GM23338 (cell line): Measurements from ENCODE around the gene GDPD5. TPM values are rescaled to one million over a fixed set of nuclear protein-coding genes. Genes with fewer than 3 reads are reported as not detected.

ENCODE experiments used
- ATAC-seq: fragments of 200-7000 bp; cut with Tn5 transposase; 3 replicates; pipeline ENCODE4 v1.9.1; 2020
- DNase-seq: peaks from one replicate; pipeline ENCODE4 v3.0.0-alpha.2; 2015; ENCODE audit warnings: low spot score
- H2AFZ ChIP-seq: fragments of 200-600 bp; sonication (generic); 2 replicates; pipeline ENCODE4 v1.8.0; 2016; ENCODE audit warnings: antibody characterized with exemption, mild to moderate bottlenecking, moderate library complexity
- H3F3A ChIP-seq: fragments of 200-600 bp; sonication (generic); replicated peaks from 2 replicates; pipeline ENCODE4 v1.8.0; 2017; ENCODE audit warnings: antibody characterized with exemption, mixed run types, low read depth
- H3K27ac ChIP-seq: fragments of 200-600 bp; sonication (generic); 2 replicates; pipeline ENCODE4 v1.6.1; 2016; ENCODE audit warnings: low read depth
- H3K27me3 ChIP-seq: fragments of 200-600 bp; sonication (generic); 2 replicates; pipeline ENCODE4 v1.8.0; 2016; ENCODE audit warnings: mild to moderate bottlenecking, mixed run types, moderate library complexity; ENCODE audit not compliant: insufficient read depth
- H3K36me3 ChIP-seq: fragments of 200-600 bp; sonication (generic); 2 replicates; pipeline ENCODE4 v1.8.0; 2016; ENCODE audit warnings: mild to moderate bottlenecking; ENCODE audit not compliant: insufficient read depth
- H3K4me1 ChIP-seq: fragments of 200-600 bp; sonication (generic); 2 replicates; pipeline ENCODE4 v1.8.0; 2016; ENCODE audit warnings: mild to moderate bottlenecking, moderate library complexity; ENCODE audit not compliant: insufficient read depth
- H3K4me2 ChIP-seq: fragments of 200-600 bp; sonication (generic); 2 replicates; pipeline ENCODE4 v1.7.1; 2017; ENCODE audit warnings: mixed run types
- H3K4me3 ChIP-seq: fragments of 200-600 bp; sonication (generic); 2 replicates; pipeline ENCODE4 v1.6.1; 2016; ENCODE audit warnings: mixed run types
- H3K79me2 ChIP-seq: fragments of 200-600 bp; sonication (generic); replicated peaks from 2 replicates; pipeline ENCODE4 v1.8.0; 2017; ENCODE audit warnings: mild to moderate bottlenecking; ENCODE audit not compliant: insufficient read depth
- H3K9me2 ChIP-seq: fragments of 200-600 bp; sonication (generic); 2 replicates; pipeline ENCODE4 v1.8.0; 2017; ENCODE audit not compliant: insufficient read depth
- H4K20me1 ChIP-seq: fragments of 200-600 bp; sonication (generic); replicated peaks from 2 replicates; pipeline ENCODE4 v1.8.0; 2017; ENCODE audit warnings: mild to moderate bottlenecking; ENCODE audit not compliant: insufficient read depth
- H3K27ac Mint-ChIP-seq: 2 replicates; pipeline ENCODE4 v1.8.0; 2020; ENCODE audit warnings: inconsistent platforms, mild to moderate bottlenecking, moderate library complexity, mixed read lengths
- H3K27me3 Mint-ChIP-seq: 3 replicates; pipeline ENCODE4 v1.8.0; 2022; ENCODE audit warnings: low read depth, mild to moderate bottlenecking, moderate library complexity, mixed read lengths, inconsistent platforms; ENCODE audit not compliant: insufficient read depth, poor library complexity
- H3K36me3 Mint-ChIP-seq: 3 replicates; pipeline ENCODE4 v1.8.0; 2021; ENCODE audit warnings: low read depth, mild to moderate bottlenecking, inconsistent platforms, moderate library complexity, mixed read lengths
- H3K4me1 Mint-ChIP-seq: 3 replicates; pipeline ENCODE4 v1.8.0; 2020; ENCODE audit warnings: mild to moderate bottlenecking, inconsistent platforms, mixed read lengths
- H3K4me3 Mint-ChIP-seq: 3 replicates; pipeline ENCODE4 v1.8.0; 2021; ENCODE audit warnings: moderate library complexity, mild to moderate bottlenecking, inconsistent platforms, mixed read lengths
- H3K9me3 Mint-ChIP-seq: 3 replicates; pipeline ENCODE4 v1.8.0; 2020; ENCODE audit warnings: moderate library complexity, mild to moderate bottlenecking, inconsistent platforms, mixed read lengths
- CREB1 ChIP-seq: fragments of 250-450 bp; sonication (Bioruptor Pico); IDR thresholded peaks from 2 replicates; pipeline ENCODE4 v1.5.0; 2020; ENCODE audit warnings: low read depth, mild to moderate bottlenecking, moderate library complexity
- CTCF ChIP-seq, 2 experiments: fragments of 200-600 bp in 1 of 2; sonication (generic) in 1 of 2; conservative IDR thresholded peaks; 2 replicates each; pipeline versions ENCODE4 v1.5.1 to v1.6.1; 2016 to 2017; ENCODE audit warnings: antibody characterized with exemption in 2 of 2, low read depth in 2 of 2, mild to moderate bottlenecking in 2 of 2, moderate library complexity in 1 of 2
- ETS1 ChIP-seq: IDR thresholded peaks from 2 replicates; pipeline ENCODE4 v1.6.1; 2016; ENCODE audit warnings: antibody characterized with exemption
- EZH2 ChIP-seq: fragments of 200-600 bp; sonication (generic); IDR thresholded peaks from one replicate; pipeline ENCODE4 v1.8.0; 2017; ENCODE audit warnings: antibody characterized with exemption, mild to moderate bottlenecking, low read depth; ENCODE audit not compliant: unreplicated experiment
- EZH2phosphoT487 ChIP-seq: fragments of 200-600 bp; sonication (generic); IDR thresholded peaks from one replicate; pipeline ENCODE4 v1.8.1; 2018; ENCODE audit warnings: antibody characterized with exemption; ENCODE audit not compliant: unreplicated experiment
- NANOG ChIP-seq: IDR thresholded peaks from 2 replicates; pipeline ENCODE4 v1.6.1; 2016; ENCODE audit warnings: antibody characterized with exemption, borderline replicate concordance
- POLR2AphosphoS5 ChIP-seq: IDR thresholded peaks from 2 replicates; pipeline ENCODE4 v1.6.1; 2016; ENCODE audit warnings: antibody characterized with exemption, low read depth
- REST ChIP-seq: IDR thresholded peaks from one replicate; pipeline ENCODE4 v1.6.1; 2018; ENCODE audit warnings: antibody characterized with exemption; ENCODE audit not compliant: unreplicated experiment
- STAT1 ChIP-seq: IDR thresholded peaks from one replicate; pipeline ENCODE4 v1.6.1; 2016; ENCODE audit warnings: antibody characterized with exemption; ENCODE audit not compliant: unreplicated experiment
- ZNF114 ChIP-seq: fragments of 250-450 bp; sonication (Bioruptor Pico); IDR thresholded peaks from 2 replicates; pipeline ENCODE4 v1.5.0; 2020; ENCODE audit warnings: mild to moderate bottlenecking, moderate library complexity
- ZNF331 ChIP-seq: fragments of 250-450 bp; sonication (Bioruptor Pico); IDR thresholded peaks from 2 replicates; pipeline ENCODE4 v1.5.0; 2020; ENCODE audit warnings: low read depth, mild to moderate bottlenecking, moderate library complexity
- polyA plus RNA-seq: library from polyadenylated mRNA; unstranded; fragments of >200 nt; fragmentation: Nextera tagmentation; extraction: Ambion mirVana; gene quantifications from 2 replicates; pipeline ENCODE4 v1.2.1, GENCODE V29; 2016
- total RNA-seq: library from RNA; depleted of rRNA; stranded (reverse); fragments of >200 nt; shearing (Covaris generic); gene quantifications from 2 replicates; pipeline ENCODE4 v1.2.3, GENCODE V29; 2014

The GDPD5 gene
- total and polyA plus RNA-seq, 2 experiments from 2014 or later: 1.6 to 4.9 TPM

- TF ChIP-seq REST (no peak), NANOG (no peak)
Measured at GRCh38 chr11:75536786-75537641, 11.3 kb upstream of the GDPD5 start (continued).

GRCh38 chr11:75535071-75535470, 9.3 kb upstream of the GDPD5 start:
- no peaks in the 10 kb centered on the region for H3K27me3 ChIP-seq
- Mint-ChIP-seq H3K36me3 (no peaks in the 10 kb centered on the region), H3K4me1 (peaks cover 19% of the 10 kb centered on the region), H3K9me3 (no peaks in the 10 kb centered on the region), H3K4me3 (no peak overlapping the region), H3K27ac (no peak overlapping the region), H3K27me3 (peaks cover 17% of the 10 kb centered on the region)
- H3K27ac ChIP-seq: no peak overlapping the region
- no peaks in the 10 kb centered on the region for H3K9me2 ChIP-seq
- no peak for TF ChIP-seq POLR2AphosphoS5
- no peak for TF ChIP-seq CTCF (conservative IDR thresholded peaks at IDR 0.05; ENCODE audit: low read depth in 2 of 2)
- TF ChIP-seq EZH2phosphoT487: no peak
- TF ChIP-seq EZH2: no peak
- TF ChIP-seq ZNF114: no peak
- no peak for TF ChIP-seq CREB1 (CRISPR knock-in tag)
- TF ChIP-seq NANOG: no peak
- no peak for TF ChIP-seq REST
- no peak for TF ChIP-seq STAT1
- TF ChIP-seq ETS1: no peak
- TF ChIP-seq ZNF331 (CRISPR knock-in tag): no peak
- H3K4me3 ChIP-seq: no peak overlapping the region
- no peak overlapping the region for H2AFZ ChIP-seq
- H3K36me3 ChIP-seq: no peaks in the 10 kb centered on the region
- DNase-seq (no peak), ATAC-seq (no peak)
- H4K20me1 ChIP-seq: no peaks in the 10 kb centered on the region
- H3K4me2 ChIP-seq: no peak overlapping the region
- H3F3A ChIP-seq: no peaks in the 10 kb centered on the region
- H3K4me1 ChIP-seq: peaks cover 4% of the 10 kb centered on the region; the same call in 1 of the 2 replicates
- no peaks in the 10 kb centered on the region for H3K79me2 ChIP-seq
